ENCODE results near the gene RLN3. TPM values are rescaled to one million over a fixed set of nuclear protein-coding genes. Genes with fewer than 3 reads are reported as not detected.

The RLN3 gene
- not detected in 2 replicates for total RNA-seq (2011; cell fraction: chromatin; rRNA removed; ENCODE audit: low replicate concordance)
- total RNA-seq (2011; cell fraction: nucleolus; rRNA removed), result 0.92 TPM in 1 of 2 replicates, not detected in the other
- not detected in 2 replicates for total RNA-seq (2011; cell fraction: nucleoplasm; rRNA removed)
- total RNA-seq (2014; rRNA removed) (1.1 TPM in 1 of 2 replicates, not detected in the other), total RNA-seq (2014; rRNA removed; fragmentation: Illumina TruSeq; extraction: Trizol) (not detected in 2 replicates), total RNA-seq (2015; rRNA removed; fragmentation: Illumina TruSeq; extraction: Trizol) (not detected in 2 replicates), total RNA-seq (2021) (0.31 TPM in 1 of 2 replicates, not detected in the other), polyA plus RNA-seq (2011; rRNA removed) (0.71 TPM in 1 of 2 replicates, not detected in the other), polyA plus RNA-seq (2014; fragmentation: Illumina TruSeq; extraction: Trizol) (not detected in 2 replicates), polyA plus RNA-seq (2014; fragmentation: Nextera tagmentation; extraction: Ambion mirVana) (not detected), polyA plus RNA-seq (2014; rRNA removed) (0.38 and 1.2 TPM in 2 replicates), polyA minus RNA-seq (2011; rRNA and poly(A)+ RNA removed) (not detected in 2 replicates), Bru-seq, nascent RNA (not detected), BruChase-seq, experiment 1, labeled RNA remaining after a 2-hour chase (not detected), BruChase-seq, experiment 2, labeled RNA remaining after a 6-hour chase (not detected)
- 0.27 and 2.5 TPM in 2 replicates for polyA plus RNA-seq (2011; cell fraction: cytosol; rRNA removed)
- 0.57 TPM in 1 of 2 replicates, not detected in the other for polyA plus RNA-seq (2011; cell fraction: nucleus; rRNA removed)
- polyA plus RNA-seq (2012), result 0.26 and 0.57 TPM in 2 replicates
- not detected in 2 replicates for polyA minus RNA-seq (2011; cell fraction: cytosol; rRNA and poly(A)+ RNA removed)
- not detected in 2 replicates for polyA minus RNA-seq (2011; cell fraction: nucleus; rRNA and poly(A)+ RNA removed)
- long read RNA-seq, experiment 1, result 0 reads
- long read RNA-seq, experiment 2, result 0 reads
- long read RNA-seq, experiment 3, result 0 reads

GRCh38 chr19:14027856-14028450 lies at the start of gene RLN3:
RLN3 (plus strand) TSS chr19:14028148; CDS start chr19:14028205, 57 bp downstream.
- peak within 1 kb of the TSS in 1 of 2 experiments; percentile 86; a peak in 2 of 4 replicates for H3K9ac ChIP-seq (ENCODE audit: insufficient read depth in 1 of 2, low read depth in 2 of 2, low read length in 2 of 2)
- no peaks in the 10 kb centered on the region for H4K20me1 ChIP-seq (replicated peaks; ENCODE audit: control insufficient read depth, insufficient read depth, low read length)
- BruUV-seq (replicated peaks), result no TSS peak
- peaks cover 7% of the 10 kb centered on the region; the same call in 1 of the 3 replicates for H3K79me2 ChIP-seq (ENCODE audit: control insufficient read depth, insufficient read depth, low read length)
- no peak within 1 kb of the TSS; the same call in 2 of the 3 replicates for H3K27ac ChIP-seq (ENCODE audit: extremely low read depth, low read depth, low read length)
- ATAC-seq (peak; percentile 11), FAIRE-seq (peak; percentile 87), DNase-seq (ENCODE audit: extremely low read depth in 1 of 4, low spot score in 3 of 4) (peak; percentile 50 to 78 (median 62))
- H3K4me1 ChIP-seq (replicated peaks in 1 of 2; ENCODE audit: control insufficient read depth in 2 of 2, insufficient read depth in 2 of 2, low read length in 2 of 2), result peaks cover 25 to 50% of the 10 kb centered on the region in 2 experiments
- H3K36me3 ChIP-seq (ENCODE audit: control insufficient read depth, insufficient read depth, low read length), result no peaks in the 10 kb centered on the region
- H3K4me3 ChIP-seq, result no peak within 1 kb of the TSS
- 2% methylated on average over 24 of the region's 24 CpGs for WGBS (ENCODE audit: insufficient coverage, low coverage, missing lambda C conversion rate)
- H3K9me3 ChIP-seq (replicated peaks; ENCODE audit: control insufficient read depth, insufficient read depth, low read depth, low read length), result no peaks in the 10 kb centered on the region
- in situ Hi-C loops (cut with MboI) (no loop called here), intact Hi-C loops (cut with micrococcal nuclease) (no loop called here)
- peak within 1 kb of the TSS; percentile 70 for H2AFZ ChIP-seq (ENCODE audit: low read depth, low read length)
- CTCF ChIA-PET (ENCODE audit: low intra/inter-chr PET ratio), result no interaction called here
- POLR2A ChIA-PET, result interaction anchor here (0.6 to 2.0 kb wide), 5 partner anchors 13 to 1390 kb away, joined by 3 to 8 read pairs (median 4); no protein-coding TSS in a partner anchor
- H3K9me1 ChIP-seq (ENCODE audit: control insufficient read depth, insufficient read depth, low read length), result no peaks in the 10 kb centered on the region
- peak within 1 kb of the TSS; percentile 56 for H3K4me2 ChIP-seq (ENCODE audit: insufficient read depth, low read length)
- no peaks in the 10 kb centered on the region for H3K27me3 ChIP-seq (ENCODE audit: control insufficient read depth in 2 of 2, insufficient read depth in 2 of 2, low read length in 2 of 2)
- TF ChIP-seq STAT5A (IDR thresholded peaks at IDR 0.05; ENCODE audit: borderline replicate concordance, low read length), result no peak
- TF ChIP-seq RBBP5 (IDR thresholded peaks at IDR 0.05; ENCODE audit: borderline replicate concordance, insufficient read depth, low read length, poor library complexity, severe bottlenecking), result peak; percentile 46
- no peak for TF ChIP-seq FOSL1 (tag; conservative IDR thresholded peaks at IDR 0.05)
- peak; percentile 56; the same call in 1 of the 2 replicates for TF ChIP-seq ZBTB7A (IDR thresholded peaks at IDR 0.05; ENCODE audit: borderline replicate concordance, control insufficient read depth, low read depth, low read length)
- TF ChIP-seq FOXK2 (conservative IDR thresholded peaks at IDR 0.05 in 1 of 2, IDR thresholded peaks at IDR 0.05 in 1 of 2; ENCODE audit: low read depth in 2 of 2), result peak in 1 of 2 experiments; percentile 38; a peak in 1 of 4 replicates
- peak; percentile 52; the same call in 1 of the 2 replicates for TF ChIP-seq EP300 (IDR thresholded peaks at IDR 0.05; ENCODE audit: low read length)
- no peak for TF ChIP-seq CREB5 (CRISPR knock-in tag; IDR thresholded peaks at IDR 0.05)
- TF ChIP-seq PREB (CRISPR knock-in tag; IDR thresholded peaks at IDR 0.05), result no peak
- TF ChIP-seq NFYB (IDR thresholded peaks at IDR 0.05; ENCODE audit: extremely low read depth, insufficient read length), result no peak
- TF ChIP-seq IFI16 (CRISPR knock-in tag; IDR thresholded peaks at IDR 0.05), result no peak
- no peak for TF ChIP-seq ILF3 (IDR thresholded peaks at IDR 0.05; ENCODE audit: borderline replicate concordance)
- TF ChIP-seq CXXC5 (CRISPR knock-in tag; IDR thresholded peaks at IDR 0.05), result no peak
- TF ChIP-seq NR3C1 (CRISPR knock-in tag; IDR thresholded peaks at IDR 0.05), result no peak
- TF ChIP-seq DLX4 (CRISPR knock-in tag; IDR thresholded peaks at IDR 0.05), result no peak
- no peak for TF ChIP-seq SIX5 (IDR thresholded peaks at IDR 0.05; ENCODE audit: borderline replicate concordance in 1 of 2, insufficient read depth in 1 of 2, low read depth in 1 of 2, low read length in 2 of 2)

Data from K562 (cell line).